GM13977 (cell line): ENCODE data around the gene WFS1.
A peak's percentile ranks its signal among the peaks of the same experiment; 100 is the strongest.

Experiments used
- DNase-seq: peaks from one replicate; pipeline ENCODE4 v3.0.0; 2012; ENCODE audit warnings: low spot score
- CTCF ChIP-seq: IDR thresholded peaks from 2 replicates; pipeline ENCODE4 v1.5.1; 2012; ENCODE audit warnings: mild to moderate bottlenecking, control low read depth; ENCODE audit not compliant: insufficient read depth; ENCODE audit errors: extremely low read depth, missing control alignments
- in situ Hi-C: fragments of 300-500 bp; cut with MboI; formaldehyde crosslinking; loops from one replicate; pipeline ENCODE4 v1.12.0; 2022; ENCODE audit warnings: low sequenced_read_pairs, low pct_unique_long_range_greater_than_20kb, mixed read lengths, inconsistent platforms; ENCODE audit not compliant: unreplicated experiment

The WFS1 gene

GRCh38 chr4:6245246-6246169 is 24.1 kb upstream of the WFS1 start:
- in situ Hi-C loops: no loop called here

GRCh38 chr4:6246170-6246634 is 23.4 kb upstream of the WFS1 start:
- in situ Hi-C loops: no loop called here
- DNase-seq: no peak
- TF ChIP-seq CTCF: no peak

More at GRCh38 chr4:6245246-6246169, 24.1 kb upstream of the WFS1 start:
- no peak for TF ChIP-seq CTCF
- DNase-seq: no peak

GRCh38 chr4:6248394-6248793 is 21.3 kb upstream of the WFS1 start:
- DNase-seq: no peak
- no peak for TF ChIP-seq CTCF
- in situ Hi-C loops: no loop called here

GRCh38 chr4:6250235-6250983 is 19.2 kb upstream of the WFS1 start:
- peak; percentile 76 for TF ChIP-seq CTCF
- in situ Hi-C loops: loop anchor here (5.0 kb wide), 1 partner anchor 77 kb away; no protein-coding TSS in a partner anchor
- DNase-seq: peak; percentile 85

- DNase-seq: no peak
- TF ChIP-seq CTCF: no peak
- in situ Hi-C loops: loop anchor here (5.0 kb wide), 1 partner anchor 76 kb away; no protein-coding TSS in a partner anchor
Observed at GRCh38 chr4:6250984-6251295, 18.7 kb upstream of the WFS1 start.

GRCh38 chr4:6251365-6251764 is 18.3 kb upstream of the WFS1 start:
- in situ Hi-C loops: loop anchor here (5.0 kb wide), 1 partner anchor 76 kb away; no protein-coding TSS in a partner anchor
- no peak for DNase-seq
- TF ChIP-seq CTCF: no peak
